Measurements from ENCODE around the gene SIAE. TPM values are rescaled to one million over a fixed set of nuclear protein-coding genes. Genes with fewer than 3 reads are reported as not detected.

SIAE gene
- total and polyA plus RNA-seq, 10 of the 15 experiments (the other 5 are each of a cell fraction or from before 2014, with no cell fraction given), result 0.93 to 6.9 (median 4.2) TPM

- TF ChIP-seq ZBTB33 (IDR thresholded peaks at IDR 0.05) (no peak), ZNF24 (IDR thresholded peaks at IDR 0.05) (no peak), HSF1 (IDR thresholded peaks at IDR 0.05; ENCODE audit: low read depth, low read length) (no peak), PML (IDR thresholded peaks at IDR 0.05; ENCODE audit: low read length) (peak; percentile 90), RAD51 (IDR thresholded peaks at IDR 0.05) (no peak), ETV6 (conservative IDR thresholded peaks at IDR 0.05 in 1 of 2, IDR thresholded peaks at IDR 0.05 in 1 of 2; ENCODE audit: borderline replicate concordance in 1 of 2, low read depth in 1 of 2) (peak in 1 of 2 experiments; percentile 97; a peak in 2 of 4 replicates), DPF2 (IDR thresholded peaks at IDR 0.05) (0 out of 2 replicates have a peak, but pooled peaks have one; percentile 56), NR2C1 (IDR thresholded peaks at IDR 0.05) (peak; percentile 83), ASH2L (IDR thresholded peaks at IDR 0.05; ENCODE audit: borderline replicate concordance, low read depth) (no peak), SREBF2 (IDR thresholded peaks at IDR 0.05; ENCODE audit: low read length) (no peak), FOS (IDR thresholded peaks at IDR 0.05; ENCODE audit: borderline replicate concordance, extremely low read depth, insufficient read length) (no peak), TCF12 (IDR thresholded peaks at IDR 0.05; ENCODE audit: low read depth, low read length) (no peak), JUNB (IDR thresholded peaks at IDR 0.05) (no peak), NFIC (IDR thresholded peaks at IDR 0.05; ENCODE audit: low read depth, low read length) (no peak), EGR1 (IDR thresholded peaks at IDR 0.05; ENCODE audit: borderline replicate concordance in 1 of 2, low read depth in 2 of 2, low read length in 2 of 2) (peak in 1 of 2 experiments; percentile 44; a peak in 1 of 3 replicates), TAF1 (IDR thresholded peaks at IDR 0.05; ENCODE audit: borderline replicate concordance, low read depth, low read length) (peak; percentile 95), RELA (IDR thresholded peaks at IDR 0.05; ENCODE audit: borderline replicate concordance, partially characterized antibody) (peak; percentile 8), ZBTB40 (IDR thresholded peaks at IDR 0.05; ENCODE audit: borderline replicate concordance) (peak; percentile 92), POLR2AphosphoS2 (IDR thresholded peaks at IDR 0.05; ENCODE audit: low read depth, low read length) (peak; percentile 79), POLR2AphosphoS5 (IDR thresholded peaks at IDR 0.05; ENCODE audit: low read length) (peak; percentile 93), PBX3 (IDR thresholded peaks at IDR 0.05; ENCODE audit: insufficient replicate concordance, low read depth, low read length) (no peak)
Measured at GRCh38 chr11:124622531-124623451, 50.7 kb downstream of the SIAE start, which contains the start of gene TBRG1 (continued).
